ENCODE measurements around the gene YPEL3.

DNA sequence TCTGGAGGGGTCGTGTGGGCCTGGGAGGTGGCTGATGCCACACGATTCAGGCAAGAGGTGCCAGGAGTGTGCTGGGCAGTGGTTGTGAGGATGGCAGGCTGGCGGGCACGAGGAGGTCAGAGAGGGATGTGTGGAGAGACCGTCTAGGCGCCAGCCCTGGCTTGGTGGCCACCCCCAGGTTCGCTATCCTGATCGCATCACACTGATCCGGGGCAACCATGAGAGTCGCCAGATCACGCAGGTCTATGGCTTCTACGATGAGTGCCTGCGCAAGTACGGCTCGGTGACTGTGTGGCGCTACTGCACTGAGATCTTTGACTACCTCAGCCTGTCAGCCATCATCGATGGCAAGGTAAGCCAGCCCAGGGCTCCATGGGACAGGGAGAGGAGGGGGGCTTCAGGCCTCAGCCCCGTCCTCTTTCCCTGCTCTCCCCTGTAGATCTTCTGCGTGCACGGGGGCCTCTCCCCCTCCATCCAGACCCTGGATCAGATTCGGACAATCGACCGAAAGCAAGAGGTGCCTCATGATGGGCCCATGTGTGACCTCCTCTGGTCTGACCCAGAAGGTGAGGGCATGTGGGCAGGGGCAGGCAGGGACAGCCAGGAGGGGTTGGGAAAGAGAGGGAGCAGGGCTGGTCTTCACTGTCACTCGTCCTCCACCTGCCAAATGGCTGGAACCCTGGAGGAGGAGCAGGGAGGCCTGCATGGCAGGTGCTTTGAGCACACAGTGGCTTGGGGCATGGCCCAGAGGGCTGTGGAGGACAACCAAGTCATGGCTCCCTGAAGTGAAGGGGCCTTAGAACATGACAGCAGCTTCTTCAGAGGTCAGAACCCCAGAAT lies 12.6 kb downstream of the YPEL3 start:
- TF ChIP-seq, protein P1, sequence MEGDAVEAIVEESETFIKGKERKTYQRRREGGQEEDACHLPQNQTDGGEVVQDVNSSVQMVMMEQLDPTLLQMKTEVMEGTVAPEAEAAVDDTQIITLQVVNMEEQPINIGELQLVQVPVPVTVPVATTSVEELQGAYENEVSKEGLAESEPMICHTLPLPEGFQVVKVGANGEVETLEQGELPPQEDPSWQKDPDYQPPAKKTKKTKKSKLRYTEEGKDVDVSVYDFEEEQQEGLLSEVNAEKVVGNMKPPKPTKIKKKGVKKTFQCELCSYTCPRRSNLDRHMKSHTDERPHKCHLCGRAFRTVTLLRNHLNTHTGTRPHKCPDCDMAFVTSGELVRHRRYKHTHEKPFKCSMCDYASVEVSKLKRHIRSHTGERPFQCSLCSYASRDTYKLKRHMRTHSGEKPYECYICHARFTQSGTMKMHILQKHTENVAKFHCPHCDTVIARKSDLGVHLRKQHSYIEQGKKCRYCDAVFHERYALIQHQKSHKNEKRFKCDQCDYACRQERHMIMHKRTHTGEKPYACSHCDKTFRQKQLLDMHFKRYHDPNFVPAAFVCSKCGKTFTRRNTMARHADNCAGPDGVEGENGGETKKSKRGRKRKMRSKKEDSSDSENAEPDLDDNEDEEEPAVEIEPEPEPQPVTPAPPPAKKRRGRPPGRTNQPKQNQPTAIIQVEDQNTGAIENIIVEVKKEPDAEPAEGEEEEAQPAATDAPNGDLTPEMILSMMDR (IDR thresholded peaks at IDR 0.05): no peak
- TF ChIP-seq EZH2phosphoT487 (IDR thresholded peaks at IDR 0.05) (no peak), EZH2 (IDR thresholded peaks at IDR 0.05) (no peak)

Measured in neural progenitor cell (in vitro differentiated cells).